HG02973 (cell line): ENCODE measurements around the gene RALGDS.

Experiments used
- ATAC-seq: cut with Tn5 transposase; IDR thresholded peaks from one replicate; pipeline ENCODE4 v1.9.1; 2021; ENCODE audit warnings: moderate library complexity; ENCODE audit not compliant: unreplicated experiment

Gene RALGDS

GRCh38 chr9:133120501-133121197 lies 391 bp downstream of the RALGDS start:
- ATAC-seq, result no peak

- ATAC-seq, result no peak
Measured at GRCh38 chr9:133119846-133120500, 1.1 kb downstream of the RALGDS start.

DNA sequence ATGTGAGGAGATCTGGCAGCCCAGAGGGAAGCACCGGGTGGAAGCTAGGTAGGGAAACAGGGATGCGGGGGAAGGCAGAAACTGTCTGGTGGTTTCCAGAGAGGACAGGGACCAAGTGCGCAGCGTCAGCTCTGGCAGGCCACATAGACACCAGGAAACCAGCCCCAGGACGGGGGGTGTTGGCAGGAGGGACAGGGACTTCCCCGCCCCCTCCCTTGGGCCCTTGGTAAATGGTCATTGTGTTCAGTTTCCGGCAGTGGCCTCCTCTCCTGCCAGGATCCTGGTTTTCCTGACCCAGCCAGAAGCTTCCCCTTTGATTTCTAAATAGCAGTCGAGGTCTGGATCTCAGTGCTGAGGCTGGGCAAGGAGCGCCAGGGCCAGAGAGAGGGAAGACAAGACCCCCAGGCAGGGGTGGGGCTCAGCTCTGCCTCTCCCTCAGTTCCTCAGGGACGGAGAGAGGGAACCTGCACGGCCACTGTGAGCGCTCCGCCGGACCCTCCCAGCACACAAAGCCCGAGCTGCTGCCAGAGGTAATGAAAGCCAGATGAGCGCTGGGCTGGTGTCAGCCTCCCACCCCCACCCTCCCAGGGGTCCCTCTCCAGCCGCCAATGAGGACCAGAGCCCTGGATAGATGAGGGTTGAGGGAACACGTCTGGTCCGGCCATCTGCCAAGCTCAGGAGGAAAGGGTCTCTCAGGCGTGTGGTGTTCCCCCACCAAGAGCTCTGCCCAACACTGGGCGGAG lies 1.8 kb downstream of the RALGDS start:
- ATAC-seq, result no peak

GRCh38 chr9:133118568-133118967 lies 2.5 kb downstream of the RALGDS start:
- no peak for ATAC-seq

- ATAC-seq, result no peak
Measured at GRCh38 chr9:133118179-133118520, 2.9 kb downstream of the RALGDS start.

- no peak for ATAC-seq
Measured at GRCh38 chr9:133117271-133118178, 3.5 kb downstream of the RALGDS start.

DNA sequence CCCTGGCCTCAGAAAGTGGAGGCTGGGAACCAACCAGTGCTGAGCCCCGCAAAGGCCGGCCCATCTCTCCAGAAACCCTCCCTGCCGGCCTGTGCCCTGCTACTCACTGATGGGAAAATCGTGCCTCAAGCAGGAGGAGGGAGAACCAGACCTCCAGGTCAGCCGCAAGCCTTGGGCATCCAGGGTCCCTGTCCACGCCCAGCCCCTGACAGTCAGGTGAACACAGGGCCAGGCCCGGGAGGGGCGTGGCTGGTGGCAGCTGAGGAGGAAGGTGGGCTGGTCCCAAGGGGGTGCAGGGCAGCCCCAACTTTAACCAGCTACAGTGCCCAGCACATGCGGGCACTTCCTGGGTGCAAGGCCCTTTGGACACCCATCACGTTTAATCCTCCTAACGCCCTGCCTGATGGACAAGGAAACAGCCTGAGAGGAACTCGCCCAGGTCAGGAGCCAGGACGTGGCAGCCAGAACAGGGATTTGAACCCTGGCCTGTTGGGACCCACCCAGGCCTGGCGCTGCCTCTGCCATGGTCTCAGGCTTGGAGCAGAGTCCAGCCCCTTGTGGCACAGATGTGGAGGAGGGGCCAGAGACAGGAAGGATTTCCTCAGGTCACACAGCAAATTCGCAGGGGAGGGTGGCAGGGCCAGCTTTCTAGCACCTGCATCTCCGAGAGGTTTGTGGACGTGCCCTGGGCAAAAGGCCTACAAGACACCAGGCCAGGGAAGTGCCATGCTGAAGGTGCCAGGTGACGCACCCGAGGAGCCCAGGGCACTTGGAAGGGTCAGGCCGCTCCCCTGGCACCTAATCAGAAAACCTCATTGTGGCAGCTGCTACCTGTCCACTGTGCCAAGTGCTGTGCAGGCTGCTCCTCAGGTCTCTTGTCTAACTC lies 4.5 kb downstream of the RALGDS start:
- ATAC-seq, result no peak

GRCh38 chr9:133115604-133116345 lies 5.3 kb downstream of the RALGDS start:
- peak; percentile 66 for ATAC-seq

DNA sequence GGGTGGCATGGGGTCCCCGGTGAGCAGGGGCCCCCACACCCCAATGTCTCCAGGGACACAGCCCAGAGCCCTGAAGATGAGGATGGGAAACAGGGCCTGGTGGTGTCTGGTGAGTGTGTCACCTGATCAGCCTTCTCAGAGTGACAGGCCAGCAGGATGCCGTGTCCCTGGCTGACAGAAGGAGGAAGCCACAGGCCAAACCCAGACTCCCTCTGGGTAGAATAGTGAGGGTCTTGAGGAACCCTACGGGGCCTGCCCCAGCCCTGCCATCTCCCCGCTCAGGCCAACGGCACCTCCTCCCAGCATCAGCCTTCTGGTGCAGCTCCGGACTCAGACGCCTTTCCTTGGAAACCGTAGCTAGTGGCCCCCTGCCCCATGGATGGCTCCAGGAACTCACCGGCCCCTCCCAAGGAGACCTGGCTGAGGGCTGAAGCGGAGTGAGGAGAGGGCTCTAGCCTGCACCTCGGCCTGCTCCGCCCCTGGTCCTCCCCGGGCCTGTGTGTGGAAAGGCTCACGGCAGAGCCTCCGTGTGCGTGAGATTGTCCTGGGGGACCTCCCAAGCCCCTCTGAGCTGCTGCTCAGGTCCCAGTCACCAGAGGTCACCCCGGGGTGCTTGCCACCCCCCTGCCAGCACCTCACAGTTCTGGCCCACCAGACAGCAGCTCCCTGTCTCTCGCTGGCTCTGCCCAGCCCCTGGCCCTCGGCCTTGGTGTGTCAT lies 6.0 kb downstream of the RALGDS start:
- ATAC-seq, result no peak

DNA sequence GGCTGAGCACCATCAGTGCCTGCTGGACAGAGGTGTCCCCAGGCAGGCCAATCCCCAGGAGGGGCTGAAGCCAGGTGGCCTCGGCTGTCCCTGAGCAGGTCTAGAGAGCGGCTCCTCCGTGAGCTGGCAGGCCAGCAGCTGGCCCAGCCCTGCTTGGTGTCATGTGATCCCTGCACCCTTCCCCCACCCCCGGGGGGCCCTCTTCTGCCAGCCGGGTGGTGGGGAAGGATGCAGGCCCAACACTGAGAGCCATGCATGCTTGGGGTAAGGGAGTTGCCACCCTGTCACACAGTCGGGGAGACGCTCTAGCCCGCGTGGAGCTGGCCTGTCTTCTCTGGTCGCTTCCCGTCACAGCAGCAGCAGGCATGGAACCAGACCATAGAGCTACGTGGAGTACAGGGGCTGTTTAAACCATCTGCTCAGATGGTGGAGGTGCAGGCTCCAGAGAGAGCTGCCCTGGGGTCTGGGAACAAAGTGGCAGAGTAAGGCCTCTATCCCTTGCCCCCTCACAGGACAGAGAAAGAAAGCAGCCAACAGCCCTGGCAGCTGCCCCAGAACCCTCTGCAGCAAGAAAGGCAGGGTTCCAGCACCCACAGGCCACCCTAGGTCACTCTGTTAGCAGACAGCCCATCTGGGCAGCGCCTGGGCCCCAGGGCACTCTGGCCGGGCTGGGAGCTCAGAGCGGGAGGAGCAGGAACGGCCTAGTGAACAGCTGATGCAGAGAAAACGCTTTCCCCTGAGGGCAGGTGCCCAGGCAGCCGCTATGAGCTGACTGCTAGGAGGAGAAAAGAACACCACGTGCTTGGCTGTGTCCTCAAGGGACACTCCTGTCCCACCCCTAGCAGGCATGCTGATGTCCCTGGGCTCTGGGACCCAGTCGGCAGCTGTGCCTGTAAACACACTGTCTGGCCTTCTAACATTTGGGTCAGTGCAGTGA lies 6.8 kb downstream of the RALGDS start:
- no peak for ATAC-seq

- no peak for ATAC-seq
Measured at GRCh38 chr9:133113163-133113948, 7.7 kb downstream of the RALGDS start.

- ATAC-seq, result no peak
Measured at GRCh38 chr9:133112663-133113026, 8.4 kb downstream of the RALGDS start.

GRCh38 chr9:133111808-133112662 lies 9.0 kb downstream of the RALGDS start:
- no peak for ATAC-seq

- ATAC-seq, result no peak
Measured at GRCh38 chr9:133109931-133110650, 10.9 kb downstream of the RALGDS start.
